Glutamatergic neuron (in vitro differentiated cells): Measurements from ENCODE around the gene GALNT6. TPM values are rescaled to one million over a fixed set of nuclear protein-coding genes. Genes with fewer than 3 reads are reported as not detected.
"Not testable (repeated sequence)": the region's sequence is repeated elsewhere in the genome, so short reads cannot be mapped to it uniquely, and the experiment has no call there.

Experiments used
- DNase-seq: peaks from one replicate; pipeline ENCODE4 v3.0.0; 2022
- H3K27ac Mint-ChIP-seq: one replicate; pipeline ENCODE4 v1.8.0; 2020; ENCODE audit warnings: mild to moderate bottlenecking, mixed read lengths, inconsistent platforms; ENCODE audit not compliant: unreplicated experiment
- H3K27me3 Mint-ChIP-seq: one replicate; pipeline ENCODE4 v1.8.0; 2020; ENCODE audit warnings: mild to moderate bottlenecking, moderate library complexity, mixed read lengths, inconsistent platforms; ENCODE audit not compliant: unreplicated experiment
- H3K36me3 Mint-ChIP-seq: one replicate; pipeline ENCODE4 v1.8.0; 2020; ENCODE audit warnings: mild to moderate bottlenecking, mixed read lengths, inconsistent platforms; ENCODE audit not compliant: unreplicated experiment
- H3K4me1 Mint-ChIP-seq: one replicate; pipeline ENCODE4 v1.8.0; 2020; ENCODE audit warnings: mild to moderate bottlenecking, low read depth, mixed read lengths, inconsistent platforms; ENCODE audit not compliant: unreplicated experiment
- H3K4me3 Mint-ChIP-seq: one replicate; pipeline ENCODE4 v1.8.0; 2020; ENCODE audit warnings: mild to moderate bottlenecking, mixed read lengths, inconsistent platforms; ENCODE audit not compliant: unreplicated experiment
- H3K9me3 Mint-ChIP-seq: one replicate; pipeline ENCODE4 v1.8.0; 2020; ENCODE audit warnings: mild to moderate bottlenecking, moderate library complexity, mixed read lengths, inconsistent platforms; ENCODE audit not compliant: unreplicated experiment
- total RNA-seq: library from RNA; stranded (reverse); fragmentation: NEBNext Ultra II Directional; extraction: Animal tissue kit (Norgen Biotek cat#: 25700); gene quantifications from one replicate; pipeline ENCODE4 v1.2.1, GENCODE V29; 2021; ENCODE audit not compliant: unreplicated experiment
- TF ChIP-seq, protein P1 (sequence below): fragments of 200-600 bp; sonication (generic); IDR thresholded peaks from one replicate; pipeline ENCODE4 v1.5.0; 2021; ENCODE audit not compliant: partially characterized antibody, unreplicated experiment

Gene GALNT6
- total RNA-seq, 1 donor from 2014 or later = 0.39 TPM

DNA sequence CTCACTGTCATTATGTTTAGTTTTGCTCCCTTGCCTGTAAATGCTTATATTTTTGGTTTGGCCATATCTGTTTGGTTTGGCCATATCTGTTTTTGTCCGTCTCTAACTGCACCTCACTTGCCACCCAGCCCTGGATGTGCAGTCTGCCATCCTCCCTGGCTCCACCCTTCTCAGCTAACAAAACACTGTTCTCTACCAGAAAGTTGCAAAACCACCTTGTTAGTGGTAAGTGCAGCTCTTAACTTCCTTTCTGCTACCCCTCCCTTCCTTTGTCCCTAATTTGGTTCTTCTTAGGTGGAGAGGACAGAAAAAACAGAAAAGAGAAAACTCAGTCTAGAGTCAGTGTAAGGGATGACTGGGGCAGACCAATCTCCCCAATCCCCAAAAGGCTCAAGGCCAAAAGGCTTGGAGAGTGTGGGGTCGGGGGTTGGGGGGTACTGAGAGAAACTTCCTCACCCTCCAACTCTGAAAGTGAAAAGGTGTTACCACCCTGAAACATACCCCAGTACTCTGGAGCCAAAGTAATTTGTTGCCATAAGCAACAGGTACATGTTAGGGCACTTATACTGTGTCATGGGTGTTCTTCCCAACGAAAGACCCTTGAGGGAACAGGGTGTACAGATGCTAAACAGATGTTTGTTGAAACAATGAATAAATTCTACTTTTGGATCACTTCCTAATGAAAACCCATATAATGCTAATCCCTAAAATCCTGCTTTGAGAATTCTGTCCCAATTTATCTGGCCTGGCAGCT is 72.2 kb downstream of the GALNT6 start:
- H3K27ac Mint-ChIP-seq = no peak overlapping the region
- TF ChIP-seq, protein P1, sequence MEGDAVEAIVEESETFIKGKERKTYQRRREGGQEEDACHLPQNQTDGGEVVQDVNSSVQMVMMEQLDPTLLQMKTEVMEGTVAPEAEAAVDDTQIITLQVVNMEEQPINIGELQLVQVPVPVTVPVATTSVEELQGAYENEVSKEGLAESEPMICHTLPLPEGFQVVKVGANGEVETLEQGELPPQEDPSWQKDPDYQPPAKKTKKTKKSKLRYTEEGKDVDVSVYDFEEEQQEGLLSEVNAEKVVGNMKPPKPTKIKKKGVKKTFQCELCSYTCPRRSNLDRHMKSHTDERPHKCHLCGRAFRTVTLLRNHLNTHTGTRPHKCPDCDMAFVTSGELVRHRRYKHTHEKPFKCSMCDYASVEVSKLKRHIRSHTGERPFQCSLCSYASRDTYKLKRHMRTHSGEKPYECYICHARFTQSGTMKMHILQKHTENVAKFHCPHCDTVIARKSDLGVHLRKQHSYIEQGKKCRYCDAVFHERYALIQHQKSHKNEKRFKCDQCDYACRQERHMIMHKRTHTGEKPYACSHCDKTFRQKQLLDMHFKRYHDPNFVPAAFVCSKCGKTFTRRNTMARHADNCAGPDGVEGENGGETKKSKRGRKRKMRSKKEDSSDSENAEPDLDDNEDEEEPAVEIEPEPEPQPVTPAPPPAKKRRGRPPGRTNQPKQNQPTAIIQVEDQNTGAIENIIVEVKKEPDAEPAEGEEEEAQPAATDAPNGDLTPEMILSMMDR = no peak
- H3K4me1 Mint-ChIP-seq = no peaks in the 10 kb centered on the region
- H3K9me3 Mint-ChIP-seq = peaks cover 1% of the 10 kb centered on the region
- no peak overlapping the region for H3K4me3 Mint-ChIP-seq
- no peaks in the 10 kb centered on the region for H3K36me3 Mint-ChIP-seq
- no peak for DNase-seq
- H3K27me3 Mint-ChIP-seq = no peaks in the 10 kb centered on the region

DNA sequence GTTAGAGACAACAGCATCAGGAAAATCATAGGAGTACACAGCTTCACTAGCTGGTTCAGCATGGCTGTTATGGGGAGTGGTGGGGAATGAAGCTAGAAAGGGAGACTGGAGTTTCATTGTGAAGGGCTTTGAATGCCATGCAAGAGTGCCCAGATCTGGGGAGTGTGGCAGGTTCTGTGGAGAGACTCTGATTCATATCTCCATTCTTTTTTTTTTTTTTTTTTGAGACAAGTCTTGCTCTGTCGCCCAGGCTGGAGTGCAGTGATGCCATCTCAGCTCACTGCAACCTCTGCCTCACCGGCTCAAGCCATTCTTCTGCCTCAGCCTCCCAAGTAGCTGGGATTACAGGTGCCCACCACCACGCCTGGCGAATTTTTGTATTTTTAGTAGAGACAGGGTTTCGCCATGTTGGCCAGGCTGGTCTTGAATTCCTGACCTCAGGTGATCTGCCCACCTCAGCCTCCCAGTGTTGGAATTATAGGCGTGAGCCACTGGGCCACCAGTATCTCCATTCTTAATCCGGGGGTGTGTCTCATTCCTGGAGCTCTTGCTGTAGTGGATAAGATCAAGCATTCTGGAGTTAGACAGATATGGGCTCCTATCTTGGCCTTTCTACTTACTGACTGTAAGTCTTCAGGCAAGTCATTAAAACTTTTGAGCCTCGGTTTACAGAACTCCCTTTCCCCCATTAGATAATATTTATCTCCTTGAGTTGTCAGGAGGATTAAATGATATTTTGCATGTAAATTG is 73.0 kb downstream of the GALNT6 start:
- H3K4me1 Mint-ChIP-seq, H3K4me3 Mint-ChIP-seq, H3K36me3 Mint-ChIP-seq, H3K27ac Mint-ChIP-seq, H3K27me3 Mint-ChIP-seq, H3K9me3 Mint-ChIP-seq, DNase-seq: not testable (repeated sequence)

DNA sequence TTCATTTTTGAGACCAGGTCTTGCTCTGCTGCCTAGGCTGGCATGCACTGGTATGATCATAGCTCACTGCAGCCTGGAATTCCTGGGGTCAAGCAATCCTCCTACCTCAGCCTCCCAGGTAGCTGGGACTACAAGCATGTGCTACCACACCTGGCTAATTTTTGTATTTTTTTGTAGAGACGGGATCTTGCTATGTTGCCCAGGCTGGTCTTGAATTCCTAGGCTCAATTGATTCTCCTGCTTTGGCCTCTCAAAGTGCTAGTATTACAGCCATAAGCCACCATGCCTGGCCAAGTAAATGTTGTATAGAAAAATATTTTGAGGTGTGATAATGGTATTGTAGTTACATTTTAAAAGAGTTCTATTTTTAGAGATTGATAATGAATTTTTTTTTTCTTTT is 79.8 kb downstream of the GALNT6 start:
- Mint-ChIP-seq H3K4me1 (no peaks in the 10 kb centered on the region), H3K27ac (no peak overlapping the region), H3K36me3 (no peaks in the 10 kb centered on the region), H3K4me3 (no peak overlapping the region), H3K9me3 (peaks cover 1% of the 10 kb centered on the region), H3K27me3 (no peaks in the 10 kb centered on the region)
- TF ChIP-seq, protein P1 = no peak
- DNase-seq = no peak

DNA sequence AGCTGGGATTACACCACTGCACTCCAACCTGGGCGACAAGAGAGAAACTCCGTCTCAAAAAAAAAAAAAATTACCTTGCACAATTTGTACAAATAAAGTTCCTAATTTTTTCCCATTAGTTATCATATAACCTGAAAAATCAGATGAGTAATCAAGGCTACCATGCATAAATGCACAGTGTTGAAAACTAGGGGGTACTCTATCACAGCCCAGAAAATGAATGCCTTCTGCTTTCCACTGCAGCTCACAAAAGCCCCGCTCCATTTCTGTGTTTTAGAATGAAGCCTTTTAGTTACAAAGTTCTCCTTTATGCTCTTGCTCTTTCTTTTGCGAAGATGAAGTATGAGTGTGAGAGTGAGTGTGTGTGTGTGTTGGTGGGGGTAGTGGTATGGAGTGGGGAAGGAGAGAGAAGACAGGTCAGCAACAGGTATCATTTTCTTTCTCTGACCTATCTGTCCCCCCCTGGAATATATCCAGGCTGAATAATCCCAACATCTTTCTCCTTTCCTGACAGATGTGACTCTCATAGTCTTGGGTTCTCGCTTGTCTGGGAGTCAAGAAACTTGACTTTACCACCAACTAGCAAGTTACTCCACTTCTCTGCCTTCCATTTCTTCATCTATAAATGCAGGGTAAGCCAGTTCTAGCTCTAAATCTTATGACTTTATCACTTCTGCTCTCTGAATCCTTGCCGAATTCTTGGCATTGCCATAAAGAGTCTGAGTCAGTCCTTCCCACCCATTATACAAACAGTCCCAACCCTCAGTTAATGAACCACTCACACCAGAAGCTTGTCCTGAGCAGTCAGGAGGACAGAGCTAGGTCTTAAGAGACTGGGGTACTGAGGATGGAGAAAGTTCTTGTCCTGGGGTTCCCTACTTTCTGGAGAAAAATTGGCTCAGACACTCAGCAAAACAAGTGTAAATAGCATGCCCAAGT is 83.3 kb downstream of the GALNT6 start:
- no peaks in the 10 kb centered on the region for H3K36me3 Mint-ChIP-seq
- H3K4me1 Mint-ChIP-seq = no peaks in the 10 kb centered on the region
- no peaks in the 10 kb centered on the region for H3K9me3 Mint-ChIP-seq
- H3K27ac Mint-ChIP-seq = no peak overlapping the region
- DNase-seq = no peak
- H3K4me3 Mint-ChIP-seq = no peak overlapping the region
- no peaks in the 10 kb centered on the region for H3K27me3 Mint-ChIP-seq
- TF ChIP-seq, protein P1 = no peak

DNA sequence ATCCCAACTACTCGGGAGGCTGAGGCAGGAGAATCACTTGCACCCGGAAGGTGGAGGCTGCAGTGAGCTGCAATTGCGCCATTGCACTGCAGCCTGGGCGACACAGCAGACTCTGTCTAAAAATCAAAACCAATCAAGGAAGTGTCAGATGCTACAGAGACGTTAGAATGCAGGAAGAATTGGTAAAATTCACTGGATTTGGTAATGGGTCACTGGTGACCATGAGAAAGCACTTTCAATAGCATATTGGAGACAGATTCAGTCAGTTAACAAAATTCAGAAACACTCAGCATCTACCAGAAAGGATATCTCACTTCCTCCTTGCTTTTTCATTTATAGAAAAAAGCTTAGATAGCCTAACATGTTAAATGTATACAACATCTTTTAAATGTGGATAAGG is 84.7 kb downstream of the GALNT6 start:
- no peak for DNase-seq
- H3K36me3 Mint-ChIP-seq = no peaks in the 10 kb centered on the region
- H3K9me3 Mint-ChIP-seq = no peaks in the 10 kb centered on the region
- H3K27me3 Mint-ChIP-seq = no peaks in the 10 kb centered on the region
- no peak overlapping the region for H3K4me3 Mint-ChIP-seq
- TF ChIP-seq, protein P1 = no peak
- no peaks in the 10 kb centered on the region for H3K4me1 Mint-ChIP-seq
- H3K27ac Mint-ChIP-seq = no peak overlapping the region
